ENCODE data around the gene SNAI1.

Gene SNAI1

DNA sequence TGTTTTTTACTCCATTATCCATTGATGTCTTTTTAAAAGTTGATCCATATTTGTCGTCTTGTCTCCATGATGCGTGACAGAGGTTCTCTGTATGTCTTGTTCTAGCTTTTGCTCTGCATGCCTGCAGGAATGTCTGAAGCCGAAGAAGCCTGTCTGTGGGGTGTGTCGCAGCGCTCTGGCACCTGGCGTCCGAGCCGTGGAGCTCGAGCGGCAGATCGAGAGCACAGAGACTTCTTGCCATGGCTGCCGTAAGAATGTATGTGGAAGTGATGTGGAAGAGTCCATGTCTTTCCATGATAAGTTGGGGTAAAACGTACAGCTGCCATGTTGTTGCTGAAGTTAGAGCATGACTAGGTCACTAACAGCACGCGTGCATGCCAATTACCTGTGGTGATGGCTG is 41.3 kb upstream of the SNAI1 start:
- H3K4me3 ChIP-seq (ENCODE audit: control insufficient read depth, low read depth, low read length) = no peak overlapping the region
- DNase-seq (ENCODE audit: low read depth) = no peak
- TF ChIP-seq CTCF (IDR thresholded peaks at IDR 0.05; ENCODE audit: control insufficient read depth, insufficient read depth, low read depth, low read length, missing control alignments) = no peak

- no peak overlapping the region for H3K4me3 ChIP-seq (ENCODE audit: control insufficient read depth, low read depth, low read length)
- no peak for DNase-seq (ENCODE audit: low read depth)
- no peak for TF ChIP-seq CTCF (IDR thresholded peaks at IDR 0.05; ENCODE audit: control insufficient read depth, insufficient read depth, low read depth, low read length, missing control alignments)
These were observed 40.5 kb upstream of the SNAI1 start for GRCh38 chr20:49942303-49942702.

- no peak for TF ChIP-seq CTCF (IDR thresholded peaks at IDR 0.05; ENCODE audit: control insufficient read depth, insufficient read depth, low read depth, low read length, missing control alignments)
- no peak overlapping the region for H3K4me3 ChIP-seq (ENCODE audit: control insufficient read depth, low read depth, low read length)
- no peak for DNase-seq (ENCODE audit: low read depth)
These were observed 39.8 kb upstream of the SNAI1 start for GRCh38 chr20:49942942-49943341.

- TF ChIP-seq CTCF (IDR thresholded peaks at IDR 0.05; ENCODE audit: control insufficient read depth, insufficient read depth, low read depth, low read length, missing control alignments) = no peak
- DNase-seq (ENCODE audit: low read depth) = no peak
- no peak overlapping the region for H3K4me3 ChIP-seq (ENCODE audit: control insufficient read depth, low read depth, low read length)
These were observed 37.5 kb upstream of the SNAI1 start for GRCh38 chr20:49945306-49945700.

DNA sequence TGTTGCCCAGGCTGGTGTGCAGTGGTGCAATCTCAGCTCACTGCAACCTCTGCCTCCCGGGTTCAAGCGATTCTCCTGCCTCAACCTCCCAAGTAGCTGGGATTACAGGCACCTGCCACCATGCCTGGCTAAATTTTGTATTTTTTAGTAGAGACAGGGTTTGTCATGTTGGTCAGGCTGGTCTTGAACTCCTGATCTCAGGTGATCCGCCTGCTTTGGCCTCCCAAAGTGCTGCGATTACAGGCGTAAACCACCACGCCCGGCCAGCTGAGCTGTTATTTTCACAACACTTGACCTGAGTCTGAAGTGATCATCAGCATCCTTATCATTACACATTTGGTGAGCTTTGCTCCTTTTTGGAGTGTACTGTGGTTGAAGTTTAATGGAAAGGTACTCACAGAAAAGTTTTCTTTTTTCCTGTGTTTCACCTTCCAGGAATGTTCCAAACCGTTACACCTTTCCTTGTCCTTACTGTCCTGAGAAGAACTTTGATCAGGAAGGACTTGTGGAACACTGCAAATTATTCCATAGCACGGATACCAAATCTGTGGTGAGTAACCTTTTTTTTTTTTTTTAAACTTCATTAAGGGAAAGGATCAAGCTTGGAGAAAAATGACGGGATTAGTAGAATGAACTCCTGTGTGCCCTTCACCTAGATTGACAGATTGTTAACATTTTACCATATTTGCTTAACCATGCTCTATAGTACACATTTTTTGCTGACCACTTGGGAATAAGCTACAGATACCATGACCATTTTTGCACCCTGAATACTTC is 36.9 kb upstream of the SNAI1 start:
- no peak overlapping the region for H3K4me3 ChIP-seq (ENCODE audit: control insufficient read depth, low read depth, low read length)
- TF ChIP-seq CTCF (IDR thresholded peaks at IDR 0.05; ENCODE audit: control insufficient read depth, insufficient read depth, low read depth, low read length, missing control alignments) = no peak

GRCh38 chr20:49948178-49948577 is 34.6 kb upstream of the SNAI1 start:
- DNase-seq (ENCODE audit: low read depth) = no peak
- TF ChIP-seq CTCF (IDR thresholded peaks at IDR 0.05; ENCODE audit: control insufficient read depth, insufficient read depth, low read depth, low read length, missing control alignments) = no peak
- no peak overlapping the region for H3K4me3 ChIP-seq (ENCODE audit: control insufficient read depth, low read depth, low read length)

More for the DNA sequence above, 36.9 kb upstream of the SNAI1 start:
- no peak for DNase-seq (ENCODE audit: low read depth)
